Tibial nerve (tissue), 4 donors: ENCODE data around the gene SHF. TPM values are rescaled to one million over a fixed set of nuclear protein-coding genes. Genes with fewer than 3 reads are reported as not detected.

Experiments
- DNase-seq, 2 donors: peaks; one replicate each; pipeline ENCODE4 v3.0.0-alpha.2; 2019; ENCODE audit warnings: low spot score in 2 of 2
- H3K27ac ChIP-seq, 4 donors: fragments of 200-600 bp; sonication (generic) in 3 of 4; one replicate each; pipeline ENCODE4 v1.5.1; 2017 to 2019; ENCODE audit warnings: mild to moderate bottlenecking in 1 of 4
- H3K27me3 ChIP-seq, 2 donors: fragments of 200-600 bp; sonication (generic) in 1 of 2; one replicate each; pipeline versions ENCODE4 v1.5.1 to v1.6.0; 2017 to 2019
- H3K36me3 ChIP-seq, 3 donors: fragments of 200-600 bp; sonication (generic); one replicate each; pipeline ENCODE4 v1.5.1; 2018 to 2019
- H3K4me1 ChIP-seq, 4 donors: fragments of 200-600 bp; sonication (generic) in 3 of 4; one replicate each; pipeline ENCODE4 v1.5.1; 2017 to 2019
- H3K4me3 ChIP-seq, 4 donors: fragments of 200-600 bp; sonication (generic) in 3 of 4; one replicate each; pipeline ENCODE4 v1.5.1; 2017 to 2019; ENCODE audit warnings: mild to moderate bottlenecking in 1 of 4, moderate library complexity in 1 of 4
- H3K9me3 ChIP-seq, 4 donors: fragments of 200-600 bp; sonication (generic) in 3 of 4; one replicate each; pipeline ENCODE4 v1.5.1; 2017 to 2019
- EP300 ChIP-seq, 2 donors: sonication (generic); formaldehyde crosslinking; IDR thresholded peaks; one replicate each; pipeline ENCODE4 v1.6.1; 2017; ENCODE audit warnings: antibody characterized with exemption in 2 of 2, mild to moderate bottlenecking in 1 of 2
- POLR2A ChIP-seq, 2 donors: fragments of 450-650 bp; IDR thresholded peaks; one replicate each; pipeline ENCODE4 v1.6.1; 2017; ENCODE audit warnings: antibody characterized with exemption in 2 of 2, mild to moderate bottlenecking in 2 of 2, moderate library complexity in 2 of 2
- whole genome bisulfite sequencing, 2 donors: methylation state at CpG; one replicate each; pipeline ENCODE4 v1.1.5; 2018; 5-methylcytosine and 5-hydroxymethylcytosine counted together
- total RNA-seq, 4 donors: library from RNA; depleted of rRNA; stranded (reverse); fragments of >200 nt; gene quantifications; one replicate each; pipeline ENCODE4 v1.1.0, GENCODE V29; 2016
- TF ChIP-seq, protein P1 (sequence below), 5 experiments: fragments of 200-600 bp in 3 of 5; fragments of 450-650 bp in 2 of 5; sonication (generic) in 3 of 5; IDR thresholded peaks; one replicate each; pipeline ENCODE4 v1.5.1; 2016 to 2019; ENCODE audit warnings: antibody characterized with exemption in 5 of 5, mild to moderate bottlenecking in 3 of 5, moderate library complexity in 2 of 5

SHF gene
- total RNA-seq, 4 donors from 2014 or later, result 18.8 to 36.6 (median 25.5) TPM

DNA sequence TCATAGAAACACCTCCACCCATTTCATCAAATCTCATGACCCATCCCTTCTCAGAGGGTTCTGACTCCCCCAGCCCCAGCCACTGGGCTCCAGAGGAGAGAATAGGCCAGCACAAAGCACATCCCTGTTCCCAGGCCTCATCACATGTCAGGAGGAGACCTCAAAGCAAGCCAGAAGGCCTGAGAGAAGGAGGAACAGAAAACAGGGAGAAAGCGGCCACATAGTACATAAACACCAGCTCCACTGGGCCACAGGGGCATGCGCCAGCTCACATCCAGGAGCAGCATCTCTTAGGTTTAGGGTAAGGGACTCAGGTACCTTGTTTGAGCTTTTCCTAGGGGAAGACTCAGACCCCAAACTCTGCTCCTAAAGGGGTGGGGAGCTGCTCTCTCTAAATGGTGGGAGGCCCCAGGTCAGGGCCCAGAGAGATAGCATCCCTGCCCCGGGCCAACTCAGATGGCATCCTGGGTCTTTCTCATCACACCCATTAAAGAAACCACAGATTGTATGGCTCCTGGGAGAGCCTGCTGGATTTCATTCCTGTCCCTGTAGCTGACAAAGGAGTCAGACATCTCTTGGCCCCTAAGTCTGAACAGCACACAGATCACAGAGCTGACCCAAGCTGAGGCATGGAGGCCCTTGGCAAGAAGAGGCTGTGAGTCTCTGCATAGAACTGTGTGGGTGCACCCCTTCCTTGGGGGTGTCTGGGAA, 2.5 kb downstream of the SHF start:
- no peak overlapping the region for H3K4me3 ChIP-seq
- no peak for DNase-seq
- 77 to 88% methylated on average over 3 of the region's 3 CpGs for WGBS, 2 donors
- H3K9me3 ChIP-seq, result no peaks in the 10 kb centered on the region
- TF ChIP-seq POLR2A (IDR thresholded peaks at IDR 0.05) (no peak), EP300 (IDR thresholded peaks at IDR 0.05) (no peak)
- TF ChIP-seq, protein P1, sequence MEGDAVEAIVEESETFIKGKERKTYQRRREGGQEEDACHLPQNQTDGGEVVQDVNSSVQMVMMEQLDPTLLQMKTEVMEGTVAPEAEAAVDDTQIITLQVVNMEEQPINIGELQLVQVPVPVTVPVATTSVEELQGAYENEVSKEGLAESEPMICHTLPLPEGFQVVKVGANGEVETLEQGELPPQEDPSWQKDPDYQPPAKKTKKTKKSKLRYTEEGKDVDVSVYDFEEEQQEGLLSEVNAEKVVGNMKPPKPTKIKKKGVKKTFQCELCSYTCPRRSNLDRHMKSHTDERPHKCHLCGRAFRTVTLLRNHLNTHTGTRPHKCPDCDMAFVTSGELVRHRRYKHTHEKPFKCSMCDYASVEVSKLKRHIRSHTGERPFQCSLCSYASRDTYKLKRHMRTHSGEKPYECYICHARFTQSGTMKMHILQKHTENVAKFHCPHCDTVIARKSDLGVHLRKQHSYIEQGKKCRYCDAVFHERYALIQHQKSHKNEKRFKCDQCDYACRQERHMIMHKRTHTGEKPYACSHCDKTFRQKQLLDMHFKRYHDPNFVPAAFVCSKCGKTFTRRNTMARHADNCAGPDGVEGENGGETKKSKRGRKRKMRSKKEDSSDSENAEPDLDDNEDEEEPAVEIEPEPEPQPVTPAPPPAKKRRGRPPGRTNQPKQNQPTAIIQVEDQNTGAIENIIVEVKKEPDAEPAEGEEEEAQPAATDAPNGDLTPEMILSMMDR (IDR thresholded peaks at IDR 0.05), result no peak
- peaks cover 0 to 46% (median 17%) of the 10 kb centered on the region in 4 donors for H3K4me1 ChIP-seq
- no peaks in the 10 kb centered on the region for H3K27me3 ChIP-seq
- peak overlapping the region in 2 of 4 donors; percentile 94 to 96 for H3K27ac ChIP-seq
- no peaks in the 10 kb centered on the region for H3K36me3 ChIP-seq

DNA sequence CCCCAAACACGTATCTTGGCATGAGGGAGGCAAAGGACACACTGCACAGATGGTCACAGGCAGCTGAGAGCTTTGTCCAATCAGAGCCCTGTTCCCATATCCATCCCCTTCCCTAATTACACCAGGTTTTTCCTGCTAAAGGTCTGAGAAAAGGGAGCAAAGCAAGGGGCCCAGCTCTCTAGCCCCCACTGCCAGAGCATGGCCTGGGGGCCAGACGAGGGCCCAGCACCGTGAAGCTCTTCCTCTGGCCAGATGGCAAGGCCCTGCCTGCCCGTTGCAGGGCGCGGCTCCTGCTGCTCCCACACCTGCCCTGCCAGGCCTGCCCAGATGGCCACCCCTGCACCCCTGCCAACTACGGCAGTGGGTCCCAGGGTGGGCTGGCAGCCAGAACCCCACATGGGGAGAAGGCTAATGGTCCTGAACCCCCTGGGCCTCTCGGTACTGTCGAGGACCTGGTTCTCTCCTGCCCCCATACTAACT, 3.2 kb downstream of the SHF start:
- TF ChIP-seq, protein P1 (IDR thresholded peaks at IDR 0.05), result no peak
- TF ChIP-seq POLR2A (IDR thresholded peaks at IDR 0.05) (no peak), EP300 (IDR thresholded peaks at IDR 0.05) (no peak)
- H3K27ac ChIP-seq, result peak overlapping the region in 2 of 4 donors; percentile 46 to 94
- peaks cover 0 to 52% (median 19%) of the 10 kb centered on the region in 4 donors for H3K4me1 ChIP-seq
- H3K27me3 ChIP-seq, result no peaks in the 10 kb centered on the region
- WGBS, 2 donors, result 60 to 78% methylated on average over 8 to 9 of the region's 9 CpGs
- no peak for DNase-seq
- H3K4me3 ChIP-seq, result no peak overlapping the region
- no peaks in the 10 kb centered on the region for H3K36me3 ChIP-seq
- no peaks in the 10 kb centered on the region for H3K9me3 ChIP-seq

DNA sequence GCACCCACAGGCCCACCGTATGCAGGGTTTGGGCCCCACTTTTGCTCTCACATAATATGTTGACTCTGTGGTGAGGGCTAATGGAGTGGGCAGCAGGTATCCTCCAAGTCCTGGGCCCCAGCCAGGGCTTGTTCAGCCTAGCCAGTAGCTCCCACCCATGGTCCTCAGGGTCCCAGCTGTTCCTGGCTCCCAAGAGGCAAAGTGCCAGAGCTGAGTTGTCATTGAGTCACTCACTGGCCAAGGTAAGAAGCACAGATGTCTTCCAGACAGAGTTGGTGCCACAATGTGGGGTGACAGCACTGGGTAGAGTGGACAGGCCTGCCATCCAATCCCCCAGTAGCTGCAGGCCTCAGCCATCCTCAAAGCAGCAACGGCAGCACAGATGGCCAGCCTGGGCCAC, 4.3 kb downstream of the SHF start:
- H3K27me3 ChIP-seq, result no peaks in the 10 kb centered on the region
- no peak for DNase-seq
- no peak overlapping the region for H3K27ac ChIP-seq
- 88 to 96% methylated on average over 2 of the region's 2 CpGs for WGBS, 2 donors
- no peaks in the 10 kb centered on the region for H3K9me3 ChIP-seq
- no peaks in the 10 kb centered on the region for H3K36me3 ChIP-seq
- peaks cover 0 to 51% (median 19%) of the 10 kb centered on the region in 4 donors for H3K4me1 ChIP-seq
- TF ChIP-seq, protein P1 (IDR thresholded peaks at IDR 0.05), result no peak
- TF ChIP-seq POLR2A (IDR thresholded peaks at IDR 0.05), result no peak
- no peak for TF ChIP-seq EP300 (IDR thresholded peaks at IDR 0.05)
- no peak overlapping the region for H3K4me3 ChIP-seq

DNA sequence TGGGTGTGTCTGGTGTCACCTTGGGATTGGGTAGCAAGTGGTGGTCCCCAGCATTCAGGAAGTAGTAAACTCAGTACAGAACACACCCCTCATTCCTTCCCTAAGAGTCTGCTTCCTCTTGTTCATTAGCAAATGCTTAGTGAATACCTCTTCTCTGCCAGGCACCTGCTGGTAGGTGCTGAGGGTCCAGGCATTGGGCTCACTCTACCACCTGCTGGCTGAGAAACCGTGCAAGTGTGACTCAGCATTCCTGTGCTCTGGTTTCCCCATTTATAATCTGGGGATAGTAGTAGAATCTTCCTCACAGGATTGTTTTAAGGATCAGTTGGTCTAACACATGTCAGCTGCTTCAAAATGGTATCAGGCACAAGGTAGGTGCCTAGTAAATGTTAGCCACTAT, 4.8 kb downstream of the SHF start:
- H3K9me3 ChIP-seq, result no peaks in the 10 kb centered on the region
- DNase-seq, result no peak
- peaks cover 0 to 3% (median 0%) of the 10 kb centered on the region in 3 donors for H3K36me3 ChIP-seq
- H3K27ac ChIP-seq, result no peak overlapping the region
- H3K4me3 ChIP-seq, result no peak overlapping the region
- H3K4me1 ChIP-seq, result peaks cover 0 to 46% (median 15%) of the 10 kb centered on the region in 4 donors
- TF ChIP-seq, protein P1 (IDR thresholded peaks at IDR 0.05), result no peak
- no peaks in the 10 kb centered on the region for H3K27me3 ChIP-seq
- 40 to 44% methylated on average over 1 of the region's 1 CpG for WGBS, 2 donors

DNA sequence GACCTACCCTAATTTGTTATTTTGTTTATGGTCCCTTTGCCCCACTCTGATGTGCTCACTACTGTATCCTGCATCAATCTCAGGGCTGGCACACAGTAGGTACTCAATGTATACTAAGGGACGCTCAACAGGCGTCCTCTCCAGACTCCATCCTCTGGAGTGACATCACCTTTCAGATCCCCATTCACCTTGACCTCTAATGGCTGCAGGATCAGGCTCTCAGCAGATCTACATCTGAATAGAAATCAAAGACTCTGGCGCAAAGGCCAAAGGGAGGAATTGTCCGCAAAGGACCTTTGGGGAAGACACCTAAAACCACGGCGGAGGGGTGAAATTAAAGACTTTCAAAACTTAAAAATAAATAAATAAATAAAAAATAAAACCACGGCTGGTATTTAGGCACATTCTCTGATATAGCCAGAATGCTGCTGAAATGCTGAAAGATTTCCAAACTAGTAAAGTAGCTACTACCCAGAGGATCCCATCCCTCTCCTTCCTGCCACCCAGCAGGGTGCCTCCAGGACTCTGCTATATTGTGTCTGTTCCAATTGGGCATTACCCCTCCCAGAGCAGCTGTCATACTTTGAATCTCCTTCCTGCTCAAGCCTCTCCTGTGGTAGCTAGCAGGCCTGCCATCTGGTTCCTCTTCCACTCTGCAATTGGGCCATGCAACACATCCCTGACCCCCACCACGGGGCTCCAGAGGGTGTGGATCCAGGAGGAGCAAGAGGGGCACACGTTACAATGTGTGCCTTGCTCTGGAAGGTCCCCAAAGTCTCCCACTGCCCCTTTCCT, 6.1 kb downstream of the SHF start:
- no peak overlapping the region for H3K4me3 ChIP-seq
- peaks cover 0 to 40% (median 15%) of the 10 kb centered on the region in 4 donors for H3K4me1 ChIP-seq
- H3K36me3 ChIP-seq, result peaks cover 0 to 11% (median 0%) of the 10 kb centered on the region in 3 donors
- no peak overlapping the region for H3K27ac ChIP-seq
- 73 to 74% methylated on average over 9 of the region's 9 CpGs for WGBS, 2 donors
- no peaks in the 10 kb centered on the region for H3K9me3 ChIP-seq
- no peak for DNase-seq
- TF ChIP-seq, protein P1 (IDR thresholded peaks at IDR 0.05), result no peak
- no peak for TF ChIP-seq POLR2A (IDR thresholded peaks at IDR 0.05)
- no peak for TF ChIP-seq EP300 (IDR thresholded peaks at IDR 0.05)
- no peaks in the 10 kb centered on the region for H3K27me3 ChIP-seq
